ENCODE data around the gene ZSWIM9. TPM values are rescaled to one million over a fixed set of nuclear protein-coding genes. Genes with fewer than 3 reads are reported as not detected.
"Not testable (repeated sequence)": the region's sequence is repeated elsewhere in the genome, so short reads cannot be mapped to it uniquely, and the experiment has no call there.

ZSWIM9 gene
- total and polyA plus RNA-seq, 2 experiments from 2014 or later: 1.5 to 7.0 TPM

DNA sequence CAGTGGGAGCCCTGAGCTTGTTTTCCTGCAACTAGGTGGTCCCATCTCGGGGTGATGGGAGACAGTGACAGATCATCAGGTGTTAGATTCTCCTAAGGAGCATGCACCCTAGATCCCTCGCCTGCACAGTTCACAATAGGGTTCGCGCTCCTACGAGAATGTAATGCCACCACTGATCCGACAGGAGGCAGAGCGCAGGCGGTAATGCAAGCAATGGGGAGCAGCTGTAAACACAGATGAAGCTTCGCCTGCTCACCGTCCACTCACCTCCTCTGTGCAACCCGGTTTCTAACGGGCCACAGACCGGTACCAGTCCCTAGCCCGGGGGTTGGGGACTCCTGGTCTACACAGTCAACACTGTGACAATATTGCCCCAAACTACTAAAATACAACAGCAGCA, 46.5 kb downstream of the ZSWIM9 start:
- H3K4me3 ChIP-seq: no peak overlapping the region
- TF ChIP-seq, protein P1, sequence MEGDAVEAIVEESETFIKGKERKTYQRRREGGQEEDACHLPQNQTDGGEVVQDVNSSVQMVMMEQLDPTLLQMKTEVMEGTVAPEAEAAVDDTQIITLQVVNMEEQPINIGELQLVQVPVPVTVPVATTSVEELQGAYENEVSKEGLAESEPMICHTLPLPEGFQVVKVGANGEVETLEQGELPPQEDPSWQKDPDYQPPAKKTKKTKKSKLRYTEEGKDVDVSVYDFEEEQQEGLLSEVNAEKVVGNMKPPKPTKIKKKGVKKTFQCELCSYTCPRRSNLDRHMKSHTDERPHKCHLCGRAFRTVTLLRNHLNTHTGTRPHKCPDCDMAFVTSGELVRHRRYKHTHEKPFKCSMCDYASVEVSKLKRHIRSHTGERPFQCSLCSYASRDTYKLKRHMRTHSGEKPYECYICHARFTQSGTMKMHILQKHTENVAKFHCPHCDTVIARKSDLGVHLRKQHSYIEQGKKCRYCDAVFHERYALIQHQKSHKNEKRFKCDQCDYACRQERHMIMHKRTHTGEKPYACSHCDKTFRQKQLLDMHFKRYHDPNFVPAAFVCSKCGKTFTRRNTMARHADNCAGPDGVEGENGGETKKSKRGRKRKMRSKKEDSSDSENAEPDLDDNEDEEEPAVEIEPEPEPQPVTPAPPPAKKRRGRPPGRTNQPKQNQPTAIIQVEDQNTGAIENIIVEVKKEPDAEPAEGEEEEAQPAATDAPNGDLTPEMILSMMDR (IDR thresholded peaks at IDR 0.05; ENCODE audit: low read depth, low read length): no peak
- no peaks in the 10 kb centered on the region for H3K27me3 ChIP-seq
- H3K27ac ChIP-seq: no peak overlapping the region
- H3K4me1 ChIP-seq (ENCODE audit: low read depth): no peaks in the 10 kb centered on the region
- H3K36me3 ChIP-seq: peaks cover 4% of the 10 kb centered on the region
- no peaks in the 10 kb centered on the region for H3K9me3 ChIP-seq (ENCODE audit: low read depth)
- no peak for DNase-seq (ENCODE audit: low read depth in 1 of 2, low spot score in 1 of 2)

DNA sequence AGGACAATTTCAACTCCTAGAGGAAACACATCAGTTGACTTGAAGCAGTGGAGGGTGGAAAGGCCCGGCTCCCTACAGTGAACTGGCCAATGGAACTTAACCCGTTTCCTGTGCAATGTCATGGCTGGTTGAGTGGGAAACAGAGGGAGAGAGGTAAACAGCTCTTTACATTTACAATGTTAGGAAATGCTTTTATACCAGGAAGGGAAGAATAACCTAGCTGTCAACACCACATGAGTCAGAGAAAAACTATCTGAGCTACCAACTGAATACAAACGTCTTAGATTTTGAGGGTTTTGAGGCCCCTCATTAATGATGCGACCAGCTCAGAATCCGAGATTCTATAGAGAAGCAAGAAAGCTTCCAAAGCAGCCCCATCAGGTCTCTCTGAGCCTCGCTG, 48.5 kb downstream of the ZSWIM9 start:
- Histone ChIP-seq H3K4me3 (no peak overlapping the region), H3K4me1 (ENCODE audit: low read depth) (no peaks in the 10 kb centered on the region), H3K36me3 (peaks cover 4% of the 10 kb centered on the region), H3K27ac (no peak overlapping the region), H3K9me3 (ENCODE audit: low read depth) (no peaks in the 10 kb centered on the region), H3K27me3 (no peaks in the 10 kb centered on the region)
- DNase-seq (ENCODE audit: low read depth in 1 of 2, low spot score in 1 of 2): peak in 1 of 2 donors; percentile 58
- TF ChIP-seq, protein P1 (IDR thresholded peaks at IDR 0.05; ENCODE audit: low read depth, low read length): no peak

DNA sequence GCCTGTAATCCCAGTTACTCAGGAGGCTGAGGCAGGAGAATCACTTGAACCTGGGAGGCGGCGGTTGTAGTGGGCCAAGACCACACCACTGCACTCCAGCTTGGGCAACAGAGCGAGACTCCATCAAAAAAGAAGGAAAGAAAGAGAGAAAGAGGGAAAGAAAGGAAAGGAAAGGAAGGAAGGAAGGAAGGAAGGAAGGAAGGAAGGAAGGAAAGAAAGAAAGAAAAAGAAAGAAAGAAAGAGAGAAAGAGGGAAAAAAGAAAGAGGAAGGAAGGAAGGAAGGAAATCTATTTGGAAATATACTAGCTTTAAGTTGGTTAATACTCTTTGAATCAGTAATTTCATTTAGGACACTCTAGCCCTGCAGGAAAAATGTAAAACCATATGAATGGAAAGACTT, 50.3 kb downstream of the ZSWIM9 start:
- H3K4me3 ChIP-seq; H3K27me3 ChIP-seq; H3K36me3 ChIP-seq; H3K4me1 ChIP-seq (ENCODE audit: low read depth); DNase-seq (ENCODE audit: low read depth in 1 of 2, low spot score in 1 of 2); H3K9me3 ChIP-seq (ENCODE audit: low read depth); H3K27ac ChIP-seq: not testable (repeated sequence)

DNA sequence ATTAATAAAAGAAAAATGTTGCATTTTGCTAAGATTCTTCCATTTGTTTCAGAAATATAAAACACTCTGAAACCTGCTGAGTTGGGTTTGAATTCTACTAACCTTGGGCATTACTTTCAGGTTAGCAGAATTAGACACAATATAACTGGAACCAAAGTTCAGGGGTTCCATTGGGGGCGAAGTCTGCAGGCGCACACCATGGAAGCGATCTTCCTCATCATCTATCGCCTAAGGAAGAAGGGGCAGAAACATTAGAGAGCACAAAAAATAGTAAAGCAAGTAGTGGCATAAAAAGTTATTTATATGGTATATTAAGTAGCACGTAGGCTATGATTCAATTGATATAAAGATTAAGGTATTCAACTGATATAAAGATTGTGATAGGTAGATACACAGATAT, 51.1 kb downstream of the ZSWIM9 start:
- Histone ChIP-seq H3K4me3 (no peak overlapping the region), H3K36me3 (peaks cover 4% of the 10 kb centered on the region), H3K27me3 (no peaks in the 10 kb centered on the region), H3K27ac (no peak overlapping the region), H3K4me1 (ENCODE audit: low read depth) (no peaks in the 10 kb centered on the region), H3K9me3 (ENCODE audit: low read depth) (no peaks in the 10 kb centered on the region)
- TF ChIP-seq, protein P1 (IDR thresholded peaks at IDR 0.05; ENCODE audit: low read depth, low read length): no peak
- no peak for DNase-seq (ENCODE audit: low read depth in 1 of 2, low spot score in 1 of 2)

DNA sequence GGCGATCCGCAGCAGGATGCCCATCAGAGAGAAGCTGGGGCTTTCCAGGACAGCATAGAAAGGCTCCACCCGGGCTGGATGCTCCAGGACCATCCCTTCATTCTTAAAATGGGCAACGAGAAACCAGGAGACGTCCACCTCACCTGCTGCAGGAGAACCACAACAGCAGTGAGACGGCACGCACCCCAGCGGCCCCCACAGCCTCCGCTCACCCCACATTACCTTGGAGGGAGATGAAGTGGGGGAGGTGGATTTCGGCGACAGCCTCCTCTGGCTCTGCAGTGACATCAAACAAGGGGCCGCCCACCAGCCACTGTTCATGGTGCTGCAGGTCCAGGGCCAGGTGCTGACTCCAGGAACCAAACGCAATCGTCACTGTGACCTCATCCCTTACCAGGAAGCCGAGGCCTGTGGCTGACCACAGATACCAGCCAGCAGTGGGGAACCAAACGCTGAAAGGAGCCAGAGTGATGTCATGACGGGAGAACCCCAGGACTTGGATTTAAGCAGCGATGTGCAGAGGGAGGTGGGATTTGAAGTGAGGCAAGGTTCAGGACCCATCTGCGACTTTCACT, 60.2 kb downstream of the ZSWIM9 start:
- Histone ChIP-seq H3K27me3 (no peaks in the 10 kb centered on the region), H3K9me3 (ENCODE audit: low read depth) (no peaks in the 10 kb centered on the region), H3K27ac (no peak overlapping the region), H3K4me1 (ENCODE audit: low read depth) (no peaks in the 10 kb centered on the region), H3K4me3 (no peak overlapping the region), H3K36me3 (peaks cover 24% of the 10 kb centered on the region)
- DNase-seq (ENCODE audit: low read depth in 1 of 2, low spot score in 1 of 2): no peak
- TF ChIP-seq, protein P1 (IDR thresholded peaks at IDR 0.05; ENCODE audit: low read depth, low read length): no peak

DNA sequence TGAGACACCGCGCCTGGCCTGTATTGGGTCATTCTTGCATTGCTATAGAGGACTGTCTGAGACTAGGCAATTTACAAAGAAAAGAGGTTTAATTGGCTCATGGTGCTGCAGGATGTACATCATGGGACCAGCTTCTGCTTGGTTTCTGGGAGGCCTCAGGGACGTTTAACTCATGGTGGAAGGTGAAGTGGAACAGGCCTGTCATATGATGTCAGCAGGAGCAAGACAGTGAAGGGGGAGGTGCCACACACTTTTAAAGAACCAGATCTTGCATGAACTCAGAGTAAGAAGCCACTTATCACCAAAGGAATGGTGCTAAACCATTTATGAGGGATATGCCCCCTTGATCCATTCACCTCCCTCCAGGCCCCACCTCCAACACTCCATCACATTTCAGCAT, 66.6 kb downstream of the ZSWIM9 start:
- Histone ChIP-seq H3K27me3 (no peaks in the 10 kb centered on the region), H3K4me1 (ENCODE audit: low read depth) (no peaks in the 10 kb centered on the region)
- DNase-seq (ENCODE audit: low read depth in 1 of 2, low spot score in 1 of 2): no peak

More for the DNA sequence above, 66.6 kb downstream of the ZSWIM9 start:
- no peak overlapping the region for H3K27ac ChIP-seq
- H3K4me3 ChIP-seq: no peak overlapping the region
- TF ChIP-seq, protein P1 (IDR thresholded peaks at IDR 0.05; ENCODE audit: low read depth, low read length): no peak
- peaks cover 11% of the 10 kb centered on the region for H3K36me3 ChIP-seq
- H3K9me3 ChIP-seq (ENCODE audit: low read depth): no peaks in the 10 kb centered on the region

All from cardiac muscle cell (in vitro differentiated cells and primary cell).